HPDE6-E6E7 (cell line): ENCODE results near the gene AP5S1.
A peak's percentile ranks its signal among the peaks of the same experiment; 100 is the strongest.
"Not testable (repeated sequence)": the region's sequence is repeated elsewhere in the genome, so short reads cannot be mapped to it uniquely, and the experiment has no call there.

Source experiments
- DNase-seq: peaks from one replicate; pipeline ENCODE4 v3.0.0; 2011; ENCODE audit warnings: missing footprints; ENCODE audit errors: extremely low spot score

Gene AP5S1

DNA sequence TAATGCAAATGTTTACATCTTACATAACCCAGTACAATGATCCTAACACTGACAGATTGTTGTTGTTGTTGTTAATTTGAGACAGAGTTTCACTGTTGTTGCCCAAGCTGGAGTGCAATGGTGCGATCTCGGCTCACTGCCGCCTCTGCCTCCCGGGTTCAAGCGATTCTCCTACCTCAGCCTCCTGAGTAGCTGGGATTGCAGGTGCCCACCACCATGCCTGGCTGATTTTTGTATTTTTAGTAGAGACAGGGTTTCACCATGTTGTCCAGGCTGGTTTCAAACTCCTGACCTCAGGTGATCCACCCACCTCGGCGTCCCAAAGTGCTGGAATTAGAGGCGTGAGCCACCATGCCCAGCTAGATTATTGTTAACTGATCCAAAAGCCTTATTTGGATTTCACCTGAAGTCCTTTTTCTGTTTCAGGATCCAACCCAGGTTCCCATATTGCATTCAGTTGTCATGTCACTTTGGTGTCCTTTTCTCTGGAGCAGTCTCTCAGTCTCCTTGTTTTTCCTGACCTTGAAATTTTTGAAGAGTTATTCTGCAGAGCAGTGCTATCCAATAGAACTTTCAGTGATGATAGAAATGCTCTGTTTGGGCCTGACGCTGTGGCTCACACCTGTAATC is 23.8 kb downstream of the AP5S1 start:
- DNase-seq: not testable (repeated sequence)

DNA sequence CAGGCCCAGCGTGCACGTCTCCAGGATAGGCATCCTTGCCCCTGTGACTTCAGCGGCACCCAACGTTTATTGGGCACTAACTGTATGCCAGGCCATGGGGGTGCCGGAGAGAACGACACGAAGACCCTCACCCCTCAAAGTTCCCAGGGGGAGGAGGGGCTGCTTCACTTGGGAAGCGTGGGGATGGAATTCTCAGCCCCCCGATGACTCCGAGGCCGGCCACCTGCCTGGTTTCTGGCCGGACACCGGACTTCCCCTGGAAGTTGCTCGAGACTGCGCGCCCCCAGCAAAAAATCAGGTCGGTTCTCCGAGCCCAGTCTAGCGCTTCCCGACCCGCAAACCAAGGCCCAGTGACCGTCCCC is 26.0 kb downstream of the AP5S1 start:
- DNase-seq: no peak

DNA sequence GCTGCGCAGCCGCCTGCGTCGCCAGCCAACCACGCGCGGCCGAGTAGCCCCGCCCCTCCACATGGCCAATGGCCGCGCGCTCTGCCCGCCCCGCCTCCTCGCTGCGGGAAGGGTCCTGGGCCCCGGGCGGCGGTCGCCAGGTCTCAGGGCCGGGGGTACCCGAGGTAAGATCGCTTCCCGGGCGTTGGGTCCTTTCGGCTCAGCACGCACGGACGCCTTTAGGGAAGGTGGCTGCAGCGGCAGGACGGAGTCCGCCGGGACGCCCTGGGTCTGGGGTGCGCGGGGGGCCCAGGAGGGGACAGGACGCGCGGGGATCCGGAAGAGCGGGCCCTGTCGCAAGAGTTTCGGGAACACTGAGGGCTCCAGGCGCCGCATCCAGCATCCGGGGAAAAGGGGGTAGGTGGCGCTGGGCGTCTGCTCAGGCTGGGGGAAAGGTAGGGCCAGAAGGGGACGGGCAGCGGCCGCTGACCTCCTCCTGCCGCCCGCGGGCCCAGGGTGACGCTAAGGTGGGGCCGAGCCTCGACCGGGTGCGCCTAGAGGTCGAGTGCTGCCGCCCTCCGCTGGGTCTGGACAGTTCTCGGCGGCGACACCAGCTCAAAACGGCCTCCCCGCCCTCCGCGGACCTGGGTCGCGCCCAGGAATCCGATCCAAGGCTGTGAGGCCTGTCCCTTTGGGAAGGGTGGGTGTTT is 26.5 kb downstream of the AP5S1 start, which contains the start of gene MAVS:
Gene MAVS, plus strand, starts transcription at position 95 of the 689 bp plus-strand sequence. CDS start 7,791 bp downstream, outside the sequence.
- peak; percentile 91 for DNase-seq

DNA sequence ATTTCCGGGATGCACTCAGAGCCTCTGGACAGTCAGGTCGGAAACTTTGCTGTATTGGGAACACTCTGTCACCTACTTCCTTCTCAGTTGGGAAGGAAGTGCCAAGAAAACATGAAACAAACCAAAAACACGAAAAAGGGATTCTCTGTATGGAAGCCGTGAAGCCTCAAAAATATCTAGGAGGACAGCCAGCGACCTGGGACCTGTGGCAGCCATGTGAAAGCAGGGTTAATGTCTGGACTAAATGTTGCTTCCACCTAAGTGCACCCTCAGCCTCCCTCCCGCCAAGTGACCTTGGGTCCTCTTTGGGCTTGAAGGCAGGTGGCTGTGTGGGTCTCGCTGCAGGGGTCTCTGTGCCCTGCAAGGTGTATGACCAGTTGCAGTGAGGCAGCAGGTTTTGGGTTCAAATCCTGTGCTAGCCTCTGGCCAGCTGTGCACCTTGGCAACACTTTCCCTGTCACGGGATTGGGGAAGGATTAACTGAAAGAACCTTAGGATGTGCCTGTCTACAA is 27.1 kb downstream of the AP5S1 start:
- no peak for DNase-seq

DNA sequence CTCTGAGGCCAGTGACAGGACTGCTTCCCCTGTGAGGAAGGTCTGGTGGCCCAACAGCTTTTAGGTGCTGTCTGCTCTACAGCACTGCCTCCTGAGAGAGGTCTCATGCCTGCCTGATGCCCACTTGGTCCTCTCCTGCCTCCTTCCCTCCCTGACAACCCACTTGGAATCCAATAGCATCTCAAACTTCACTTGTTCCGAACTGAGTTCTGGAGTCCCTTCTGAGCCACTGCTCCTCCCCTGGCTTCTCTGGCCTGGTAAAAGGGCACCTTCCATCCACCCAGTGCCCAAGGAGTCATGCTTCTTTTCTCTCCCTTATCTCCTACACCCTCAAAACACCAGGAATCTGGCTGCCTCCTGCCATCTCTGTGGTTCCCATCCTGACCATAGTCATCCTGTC is 28.2 kb downstream of the AP5S1 start:
- no peak for DNase-seq

DNA sequence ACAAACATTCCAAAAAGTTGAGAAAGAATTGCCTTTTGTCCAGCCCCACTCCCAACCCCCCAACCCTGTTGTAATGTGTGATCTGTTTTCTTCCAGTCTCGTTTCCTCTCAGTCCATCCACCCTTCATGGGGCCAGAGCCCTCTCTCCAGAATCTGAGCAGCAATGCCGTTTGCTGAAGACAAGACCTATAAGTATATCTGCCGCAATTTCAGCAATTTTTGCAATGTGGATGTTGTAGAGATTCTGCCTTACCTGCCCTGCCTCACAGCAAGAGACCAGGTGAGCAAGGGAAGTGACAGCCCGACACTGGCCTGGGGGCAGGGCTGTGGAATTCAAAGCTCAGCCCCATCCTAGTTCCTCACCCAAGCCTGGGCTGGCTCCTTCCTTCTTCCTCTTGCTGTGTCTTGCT is 34.1 kb downstream of the AP5S1 start:
- DNase-seq: no peak

DNA sequence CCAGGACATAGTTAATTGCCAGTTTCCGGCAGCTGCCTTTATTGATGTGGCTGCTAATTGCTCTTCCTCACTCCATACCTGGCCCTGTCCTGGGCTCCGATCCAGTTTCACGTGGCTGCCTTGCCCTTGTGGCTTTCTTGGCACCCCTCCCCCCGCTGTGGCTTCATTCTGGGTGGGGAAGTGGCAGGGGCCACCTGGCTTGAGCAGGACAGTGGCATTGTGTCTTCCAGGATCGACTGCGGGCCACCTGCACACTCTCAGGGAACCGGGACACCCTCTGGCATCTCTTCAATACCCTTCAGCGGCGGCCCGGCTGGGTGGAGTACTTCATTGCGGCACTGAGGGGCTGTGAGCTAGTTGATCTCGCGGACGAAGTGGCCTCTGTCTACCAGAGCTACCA is 37.1 kb downstream of the AP5S1 start:
- no peak for DNase-seq

- DNase-seq: no peak
These were observed 38.3 kb downstream of the AP5S1 start for GRCh38 chr20:3858689-3859088.

DNA sequence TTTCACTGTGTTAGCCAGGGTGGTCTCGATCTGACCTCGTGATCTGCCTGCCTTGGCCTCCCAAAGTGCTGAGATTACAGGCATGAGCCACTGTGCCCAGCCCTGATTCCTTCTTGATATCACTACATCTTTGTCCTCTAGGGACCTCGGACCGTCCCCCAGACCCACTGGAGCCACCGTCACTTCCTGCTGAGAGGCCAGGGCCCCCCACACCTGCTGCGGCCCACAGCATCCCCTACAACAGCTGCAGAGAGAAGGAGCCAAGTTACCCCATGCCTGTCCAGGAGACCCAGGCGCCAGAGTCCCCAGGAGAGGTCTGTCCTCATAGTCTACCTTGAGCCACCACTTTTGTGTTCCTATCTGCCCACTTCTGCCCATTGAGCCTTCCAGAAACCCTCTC is 40.8 kb downstream of the AP5S1 start:
- no peak for DNase-seq

- no peak for DNase-seq
These were observed 42.0 kb downstream of the AP5S1 start for GRCh38 chr20:3862333-3862732.

DNA sequence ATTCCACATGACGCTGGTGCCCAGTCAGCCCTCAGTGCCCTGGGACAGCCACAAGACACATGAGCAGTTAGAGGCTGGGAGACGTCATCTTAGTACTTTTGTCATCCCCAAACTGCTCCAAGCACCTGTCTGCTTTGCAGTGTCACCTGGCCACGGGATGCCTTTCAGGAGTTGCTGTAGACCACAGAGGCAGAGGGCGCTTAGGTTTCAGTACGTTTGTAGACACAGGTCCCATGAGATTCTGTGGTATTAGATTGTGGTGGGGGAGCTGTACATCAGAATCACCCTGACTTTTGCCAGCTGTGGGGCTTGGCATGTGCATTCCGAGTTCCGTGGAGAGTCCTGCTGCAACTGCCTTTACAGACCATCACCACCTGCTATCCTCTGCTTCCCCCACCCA is 43.0 kb downstream of the AP5S1 start:
- no peak for DNase-seq

DNA sequence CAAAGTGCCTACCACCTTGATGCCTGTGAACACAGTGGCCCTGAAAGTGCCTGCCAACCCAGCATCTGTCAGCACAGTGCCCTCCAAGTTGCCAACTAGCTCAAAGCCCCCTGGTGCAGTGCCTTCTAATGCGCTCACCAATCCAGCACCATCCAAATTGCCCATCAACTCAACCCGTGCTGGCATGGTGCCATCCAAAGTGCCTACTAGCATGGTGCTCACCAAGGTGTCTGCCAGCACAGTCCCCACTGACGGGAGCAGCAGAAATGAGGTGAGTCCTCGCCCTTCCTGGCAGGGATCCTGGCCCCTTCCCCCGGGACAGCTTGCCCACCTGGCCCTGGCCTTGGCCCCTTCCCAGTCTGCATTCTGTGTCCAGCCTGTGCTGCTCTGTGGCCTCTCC is 44.2 kb downstream of the AP5S1 start:
- DNase-seq: no peak

- no peak for DNase-seq
These were observed 45.0 kb downstream of the AP5S1 start for GRCh38 chr20:3865152-3865886.

DNA sequence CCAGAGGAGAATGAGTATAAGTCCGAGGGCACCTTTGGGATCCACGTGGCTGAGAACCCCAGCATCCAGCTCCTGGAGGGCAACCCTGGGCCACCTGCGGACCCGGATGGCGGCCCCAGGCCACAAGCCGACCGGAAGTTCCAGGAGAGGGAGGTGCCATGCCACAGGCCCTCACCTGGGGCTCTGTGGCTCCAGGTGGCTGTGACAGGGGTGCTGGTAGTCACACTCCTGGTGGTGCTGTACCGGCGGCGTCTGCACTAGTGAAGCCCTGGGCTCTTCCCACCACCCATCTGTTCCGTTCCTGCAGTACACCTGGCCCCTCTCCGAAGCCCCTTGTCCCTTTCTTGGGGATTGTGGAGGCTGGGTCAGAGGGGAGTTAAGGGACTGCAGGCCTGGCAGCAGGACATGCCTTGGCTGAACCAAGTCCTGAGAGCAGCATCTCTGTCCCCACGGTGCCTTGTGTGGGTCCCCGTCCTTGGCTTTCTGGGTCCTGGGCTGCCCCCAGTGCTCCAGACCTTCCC is 45.6 kb downstream of the AP5S1 start:
- DNase-seq: no peak

DNA sequence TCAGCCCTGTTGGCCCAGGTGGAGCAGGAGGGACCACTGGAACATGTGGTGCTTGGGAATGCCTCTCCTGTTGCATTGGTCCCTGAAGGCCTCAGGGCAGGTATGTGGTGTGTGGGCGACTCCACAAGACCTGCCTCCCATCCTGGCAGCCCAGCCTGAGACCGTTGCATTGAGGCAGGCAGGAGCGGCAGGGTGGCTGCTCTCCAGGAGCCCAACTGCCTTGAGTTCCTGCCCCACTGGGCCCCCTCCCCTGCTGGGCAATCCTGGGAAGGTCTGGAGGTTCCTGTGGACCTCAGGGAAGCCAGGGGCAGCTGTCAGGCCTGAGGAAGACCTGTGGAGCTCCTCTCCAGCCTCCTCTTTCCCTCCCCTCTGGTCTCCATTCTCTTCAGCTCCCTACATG is 46.1 kb downstream of the AP5S1 start:
- no peak for DNase-seq

DNA sequence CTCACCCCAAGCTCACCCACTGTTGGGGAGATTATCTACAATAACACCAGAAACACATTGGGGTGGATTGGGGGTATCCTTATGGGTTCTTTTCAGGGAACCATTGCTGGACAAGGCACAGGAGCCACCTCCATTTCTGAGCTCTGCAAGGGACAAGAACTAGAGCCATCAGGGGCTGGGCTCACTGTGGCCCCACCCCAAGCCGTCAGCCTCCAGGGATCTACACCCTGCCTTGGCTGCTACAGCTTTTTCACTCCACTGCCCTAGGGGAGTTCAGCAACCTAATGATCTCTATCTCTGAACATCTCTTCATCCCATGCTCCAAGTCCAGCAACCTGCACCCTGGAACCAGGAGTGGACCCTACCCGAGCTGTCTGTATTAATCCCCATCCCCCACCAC is 47.5 kb downstream of the AP5S1 start:
- no peak for DNase-seq

DNA sequence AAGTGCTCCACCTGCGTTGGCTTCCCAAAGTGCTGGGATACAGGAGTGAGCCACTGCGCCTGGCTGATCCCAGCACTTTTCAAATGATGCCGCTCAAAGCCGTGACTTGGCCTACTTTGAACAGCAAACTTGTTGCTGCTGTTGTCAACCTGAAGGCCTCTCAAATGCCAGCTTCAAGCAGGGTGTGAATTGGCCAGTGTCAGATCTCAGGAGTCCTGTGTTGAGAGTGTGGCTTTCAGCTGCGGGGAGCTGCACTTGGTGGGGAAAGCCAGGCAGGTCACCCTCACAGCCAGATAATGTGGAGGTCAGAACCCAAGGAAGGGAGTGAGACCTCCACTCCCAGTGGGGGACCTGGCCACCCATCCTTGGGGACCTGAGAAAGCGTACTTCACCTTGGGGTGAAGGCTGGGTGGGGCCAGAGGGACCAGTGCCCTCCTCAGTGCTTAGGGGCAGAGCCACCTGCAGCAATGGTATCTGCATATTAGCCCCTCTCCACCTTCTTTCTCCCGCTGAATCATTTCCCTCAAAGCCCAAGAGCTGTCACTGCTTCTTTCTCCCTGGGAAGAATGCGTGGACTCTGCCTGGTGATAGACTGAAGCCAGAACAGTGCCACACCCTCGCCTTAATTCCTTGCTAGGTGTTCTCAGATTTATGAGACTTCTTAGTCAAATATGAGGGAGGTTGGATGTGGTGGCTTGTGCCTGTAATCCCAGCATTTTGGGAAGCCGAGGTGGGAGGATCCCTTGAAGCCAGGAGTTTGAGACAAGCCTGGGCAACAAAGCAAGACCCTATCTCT is 49.7 kb downstream of the AP5S1 start:
- DNase-seq: no peak

- no peak for DNase-seq
These were observed 51.4 kb downstream of the AP5S1 start for GRCh38 chr20:3871550-3872265.

GRCh38 chr20:3873507-3873906 is 53.2 kb downstream of the AP5S1 start:
- DNase-seq: no peak

- no peak for DNase-seq
These were observed 54.0 kb downstream of the AP5S1 start for GRCh38 chr20:3874194-3874844.
